BE2C (cell line): ENCODE data around the gene ASNS.

Experiments
- DNase-seq: peaks from one replicate; pipeline ENCODE4 v3.0.0-alpha.2; 2020
- H3K27me3 ChIP-seq: fragments of 250-450 bp; sonication (Bioruptor Pico); 2 replicates; pipeline ENCODE4 v1.5.1; 2020; ENCODE audit warnings: mild to moderate bottlenecking
- H3K36me3 ChIP-seq: fragments of 250-450 bp; sonication (Bioruptor Pico); 2 replicates; pipeline ENCODE4 v1.5.1; 2020; ENCODE audit warnings: mild to moderate bottlenecking
- H3K4me1 ChIP-seq: fragments of 250-450 bp; sonication (Bioruptor Pico); 2 replicates; pipeline ENCODE4 v1.5.1; 2020
- H3K4me3 ChIP-seq: 2 replicates; pipeline ENCODE4 v1.5.1; 2011; ENCODE audit warnings: low read depth, low read length
- H3K9me3 ChIP-seq: fragments of 250-450 bp; sonication (Bioruptor Pico); 2 replicates; pipeline ENCODE4 v1.5.1; 2020
- CTCF ChIP-seq: IDR thresholded peaks from 2 replicates; pipeline ENCODE4 v1.5.1; 2012; ENCODE audit warnings: mild to moderate bottlenecking, low read depth, low read length

The ASNS gene

GRCh38 chr7:97844036-97844435 is 28.2 kb downstream of the ASNS start:
- peak; percentile 33 for TF ChIP-seq CTCF
- Histone ChIP-seq H3K4me3 (no peak overlapping the region), H3K4me1 (no peaks in the 10 kb centered on the region), H3K27me3 (peaks cover 4% of the 10 kb centered on the region), H3K36me3 (no peaks in the 10 kb centered on the region), H3K9me3 (no peaks in the 10 kb centered on the region; the same call in 1 of the 2 replicates)
- no peak for DNase-seq

GRCh38 chr7:97842772-97843345 is 29.3 kb downstream of the ASNS start:
- no peaks in the 10 kb centered on the region; the same call in 1 of the 2 replicates for H3K9me3 ChIP-seq
- H3K36me3 ChIP-seq = no peaks in the 10 kb centered on the region
- TF ChIP-seq CTCF = no peak
- DNase-seq = no peak
- H3K4me1 ChIP-seq = no peaks in the 10 kb centered on the region
- no peak overlapping the region for H3K4me3 ChIP-seq
- peaks cover 7% of the 10 kb centered on the region for H3K27me3 ChIP-seq

- no peak for TF ChIP-seq CTCF
- H3K27me3 ChIP-seq = peaks cover 7% of the 10 kb centered on the region
- H3K36me3 ChIP-seq = no peaks in the 10 kb centered on the region
- no peak overlapping the region for H3K4me3 ChIP-seq
- H3K4me1 ChIP-seq = no peaks in the 10 kb centered on the region
- DNase-seq = no peak
- no peaks in the 10 kb centered on the region; the same call in 1 of the 2 replicates for H3K9me3 ChIP-seq
Measured at GRCh38 chr7:97842006-97842405, 30.2 kb downstream of the ASNS start.

GRCh38 chr7:97835296-97836138 is 36.7 kb downstream of the ASNS start:
- H3K27me3 ChIP-seq = peaks cover 23% of the 10 kb centered on the region
- H3K9me3 ChIP-seq = no peaks in the 10 kb centered on the region
- peak; percentile 73 for TF ChIP-seq CTCF
- H3K4me1 ChIP-seq = 0 out of 2 replicates have a peak, but pooled peaks cover 3% of the 10 kb centered on the region
- DNase-seq = peak; percentile 76
- no peaks in the 10 kb centered on the region for H3K36me3 ChIP-seq
- no peak overlapping the region for H3K4me3 ChIP-seq

- Histone ChIP-seq H3K4me3 (no peak overlapping the region), H3K36me3 (no peaks in the 10 kb centered on the region), H3K4me1 (no peaks in the 10 kb centered on the region), H3K9me3 (no peaks in the 10 kb centered on the region), H3K27me3 (no peaks in the 10 kb centered on the region)
- no peak for DNase-seq
- peak; percentile 14; the same call in 1 of the 2 replicates for TF ChIP-seq CTCF
Measured at GRCh38 chr7:97819161-97819560, 53.0 kb downstream of the ASNS start.
